Rectal smooth muscle tissue (tissue), 1 donor: ENCODE data around the gene UBE4B.
"Not testable (repeated sequence)": the region's sequence is repeated elsewhere in the genome, so short reads cannot be mapped to it uniquely, and the experiment has no call there.

Source experiments
- H3K27ac ChIP-seq: one replicate; pipeline ENCODE4 v1.7.0; 2013; ENCODE audit warnings: low read depth, low read length, inconsistent platforms
- H3K27me3 ChIP-seq: one replicate; pipeline ENCODE4 v1.7.0; 2013; ENCODE audit warnings: low read length; ENCODE audit not compliant: control insufficient read depth, insufficient read depth
- H3K36me3 ChIP-seq: one replicate; pipeline ENCODE4 v1.7.0; 2013; ENCODE audit warnings: low read length; ENCODE audit not compliant: control insufficient read depth, insufficient read depth
- H3K4me1 ChIP-seq: one replicate; pipeline ENCODE4 v1.7.0; 2013; ENCODE audit warnings: low read length; ENCODE audit not compliant: control insufficient read depth, insufficient read depth
- H3K4me3 ChIP-seq: one replicate; pipeline ENCODE4 v1.7.0; 2013; ENCODE audit warnings: low read length
- H3K9ac ChIP-seq: one replicate; pipeline ENCODE4 v1.7.0; 2013; ENCODE audit warnings: low read length

UBE4B gene

GRCh38 chr1:10019561-10019960, 13.2 kb upstream of the UBE4B start:
- Histone ChIP-seq H3K27ac (no peak overlapping the region), H3K4me1 (no peaks in the 10 kb centered on the region)

GRCh38 chr1:10020086-10020485, 12.7 kb upstream of the UBE4B start:
- no peak overlapping the region for H3K27ac ChIP-seq
- no peaks in the 10 kb centered on the region for H3K4me1 ChIP-seq
- no peaks in the 10 kb centered on the region for H3K27me3 ChIP-seq
- no peak overlapping the region for H3K4me3 ChIP-seq
- H3K36me3 ChIP-seq = no peaks in the 10 kb centered on the region
- no peak overlapping the region for H3K9ac ChIP-seq

More at GRCh38 chr1:10019561-10019960, 13.2 kb upstream of the UBE4B start:
- Histone ChIP-seq H3K27me3 (no peaks in the 10 kb centered on the region), H3K36me3 (no peaks in the 10 kb centered on the region), H3K4me3 (no peak overlapping the region), H3K9ac (no peak overlapping the region)

- not testable (repeated sequence) for H3K36me3 ChIP-seq, H3K9ac ChIP-seq, H3K27ac ChIP-seq, H3K27me3 ChIP-seq, H3K4me1 ChIP-seq, H3K4me3 ChIP-seq
These were observed 12.1 kb upstream of the UBE4B start for GRCh38 chr1:10020678-10021077.

GRCh38 chr1:10021992-10022391, 10.8 kb upstream of the UBE4B start:
- not testable (repeated sequence) for H3K27ac ChIP-seq, H3K9ac ChIP-seq, H3K4me1 ChIP-seq, H3K36me3 ChIP-seq, H3K4me3 ChIP-seq, H3K27me3 ChIP-seq

- H3K4me1 ChIP-seq = no peaks in the 10 kb centered on the region
- no peaks in the 10 kb centered on the region for H3K36me3 ChIP-seq
- H3K9ac ChIP-seq = no peak overlapping the region
- no peaks in the 10 kb centered on the region for H3K27me3 ChIP-seq
- H3K27ac ChIP-seq = no peak overlapping the region
- H3K4me3 ChIP-seq = no peak overlapping the region
These were observed 10.1 kb upstream of the UBE4B start for GRCh38 chr1:10022656-10023055.

GRCh38 chr1:10025354-10025753, 7.4 kb upstream of the UBE4B start:
- H3K27ac ChIP-seq = no peak overlapping the region
- no peak overlapping the region for H3K4me3 ChIP-seq
- no peak overlapping the region for H3K9ac ChIP-seq
- H3K36me3 ChIP-seq = no peaks in the 10 kb centered on the region
- no peaks in the 10 kb centered on the region for H3K27me3 ChIP-seq
- H3K4me1 ChIP-seq = no peaks in the 10 kb centered on the region

- no peaks in the 10 kb centered on the region for H3K4me1 ChIP-seq
- no peak overlapping the region for H3K4me3 ChIP-seq
- H3K27ac ChIP-seq = no peak overlapping the region
- H3K27me3 ChIP-seq = no peaks in the 10 kb centered on the region
- no peaks in the 10 kb centered on the region for H3K36me3 ChIP-seq
- no peak overlapping the region for H3K9ac ChIP-seq
These were observed 5.7 kb upstream of the UBE4B start for GRCh38 chr1:10027027-10027426.

GRCh38 chr1:10028956-10029500, 3.7 kb upstream of the UBE4B start:
- H3K27me3 ChIP-seq = not testable (repeated sequence)

GRCh38 chr1:10031461-10031860, 1.3 kb upstream of the UBE4B start:
- Histone ChIP-seq H3K27me3 (no peaks in the 10 kb centered on the region), H3K36me3 (no peaks in the 10 kb centered on the region), H3K4me1 (peaks cover 5% of the 10 kb centered on the region), H3K4me3 (no peak overlapping the region), H3K27ac (no peak overlapping the region), H3K9ac (no peak overlapping the region)

More at GRCh38 chr1:10028956-10029500, 3.7 kb upstream of the UBE4B start:
- H3K9ac ChIP-seq, H3K4me3 ChIP-seq, H3K36me3 ChIP-seq, H3K4me1 ChIP-seq, H3K27ac ChIP-seq: not testable (repeated sequence)

- H3K9ac ChIP-seq = peak overlapping the region; percentile 77
- H3K27ac ChIP-seq = peak overlapping the region; percentile 98
- peaks cover 5% of the 10 kb centered on the region for H3K4me1 ChIP-seq
- peak overlapping the region; percentile 95 for H3K4me3 ChIP-seq
- no peaks in the 10 kb centered on the region for H3K27me3 ChIP-seq
- peaks cover 3% of the 10 kb centered on the region for H3K36me3 ChIP-seq
These were observed 644 bp downstream of the UBE4B start for GRCh38 chr1:10033359-10033845.

GRCh38 chr1:10042746-10043145, 10.0 kb downstream of the UBE4B start:
- Histone ChIP-seq H3K4me1 (peaks cover 18% of the 10 kb centered on the region), H3K36me3 (no peaks in the 10 kb centered on the region), H3K27me3 (no peaks in the 10 kb centered on the region)

GRCh38 chr1:10045480-10046355, 13.0 kb downstream of the UBE4B start:
- no peaks in the 10 kb centered on the region for H3K36me3 ChIP-seq
- no peak overlapping the region for H3K4me3 ChIP-seq
- H3K27ac ChIP-seq = peak overlapping the region; percentile 15
- no peak overlapping the region for H3K9ac ChIP-seq
- no peaks in the 10 kb centered on the region for H3K27me3 ChIP-seq
- peaks cover 18% of the 10 kb centered on the region for H3K4me1 ChIP-seq

More at GRCh38 chr1:10042746-10043145, 10.0 kb downstream of the UBE4B start:
- Histone ChIP-seq H3K27ac (no peak overlapping the region), H3K9ac (no peak overlapping the region), H3K4me3 (no peak overlapping the region)
